Lower leg skin (tissue), 4 donors: ENCODE results near the gene DNTTIP2. TPM values are rescaled to one million over a fixed set of nuclear protein-coding genes. Genes with fewer than 3 reads are reported as not detected.
A peak's percentile ranks its signal among the peaks of the same experiment; 100 is the strongest.

Experiments used
- DNase-seq, 2 donors: peaks; one replicate each; pipeline ENCODE4 v3.0.0-alpha.2; 2019; ENCODE audit warnings: low spot score in 2 of 2
- H3K4me3 ChIP-seq: fragments of 200-600 bp; sonication (generic); 2 replicates; pipeline ENCODE4 v1.5.1; 2017; ENCODE audit warnings: mild to moderate bottlenecking, low read depth; ENCODE audit not compliant: poor library complexity, severe bottlenecking
- CTCF ChIP-seq, 3 donors: fragments of 450-650 bp; IDR thresholded peaks; one replicate each; pipeline ENCODE4 v1.5.1; 2016; ENCODE audit warnings: antibody characterized with exemption in 3 of 3, mild to moderate bottlenecking in 3 of 3, moderate library complexity in 2 of 3
- POLR2A ChIP-seq, 2 donors: fragments of 450-650 bp; IDR thresholded peaks; one replicate each; pipeline ENCODE4 v1.6.1; 2016 to 2017; ENCODE audit warnings: antibody characterized with exemption in 2 of 2, mild to moderate bottlenecking in 1 of 2, moderate library complexity in 1 of 2
- WGBS, 2 donors: methylation state at CpG; one replicate each; pipeline ENCODE4 v1.1.5; 2018; 5-methylcytosine and 5-hydroxymethylcytosine counted together
- intact Hi-C: fragments of 100-400 bp; cut with DNase I; formaldehyde crosslinking; loops from one replicate; pipeline ENCODE4 v1.15.0; 2023; ENCODE audit warnings: low total_unique reads
- microRNA counts, 2 donors: library from miRNA; unstranded; fragments of <30 nt; microRNA quantifications; one replicate each; lab custom pipeline; 2016
- microRNA-seq, 2 donors: library from miRNA; unstranded; fragments of <30 nt; microRNA quantifications; one replicate each; pipeline ENCODE4, GENCODE V29; 2016; ENCODE audit warnings: borderline replicate concordance in 2 of 2, borderline number of aligned reads in 1 of 2
- total RNA-seq, 4 donors: library from RNA; depleted of rRNA; stranded (reverse); fragments of >200 nt; gene quantifications; one replicate each; pipeline ENCODE4 v1.1.0, GENCODE V29; 2016

DNTTIP2 gene
- total RNA-seq, 4 donors from 2014 or later = 27.0 to 42.0 (median 34.8) TPM

GRCh38 chr1:93817819-93818569 is 61.0 kb downstream of the DNTTIP2 start:
- DNase-seq = peak in 1 of 2 donors; percentile 83
- intact Hi-C loops = loop anchor here (10.0 kb wide), 1 partner anchor 383 kb away; no protein-coding TSS in a partner anchor
- TF ChIP-seq CTCF (IDR thresholded peaks at IDR 0.05) (no peak), POLR2A (IDR thresholded peaks at IDR 0.05) (no peak)
- no peak overlapping the region for H3K4me3 ChIP-seq
- WGBS, 2 donors = 75 to 79% methylated on average over 12 of the region's 12 CpGs

GRCh38 chr1:93816970-93817678 is 61.9 kb downstream of the DNTTIP2 start:
- no peak overlapping the region for H3K4me3 ChIP-seq
- intact Hi-C loops = loop anchor here (10.0 kb wide), 1 partner anchor 382 kb away; no protein-coding TSS in a partner anchor
- no peak for DNase-seq
- TF ChIP-seq CTCF (IDR thresholded peaks at IDR 0.05) (no peak), POLR2A (IDR thresholded peaks at IDR 0.05) (no peak)
- WGBS, 2 donors = 35 to 38% methylated on average over 3 of the region's 3 CpGs

MicroRNA genes within 50 kb of the gene (microRNA counts, 767-probe panel; counts per million panel counts)
- microRNA hsa-miR-760 (lab: Ali Mortazavi, UCI) = 0 to 358 counts per million in 2 donors

Small RNAs within 50 kb of the gene (microRNA-seq; reads per million reads assigned to microRNA genes)
- 4.5 to 7.5 reads per million in 2 donors for gene MIR760

Other genes with a start within 250 kb of the DNTTIP2 start
- gene BCAR3, start 197.4 kb downstream of the DNTTIP2 start, total RNA-seq = 10 to 100 TPM; 41.8 to 57.5 (median 45.8) TPM
- gene GCLM, start 30.2 kb upstream of the DNTTIP2 start, total RNA-seq = 1 to 10 TPM; 1.9 to 6.2 (median 2.8) TPM
- 1 to 10 TPM in 3 of 4 donors, under 1 TPM in 1; 0.46 to 5.3 (median 3.8) TPM for gene ABCA4, start 241.9 kb upstream of the DNTTIP2 start, total RNA-seq